OCI-LY7 (cell line): ENCODE measurements around the gene TRDN. TPM values are rescaled to one million over a fixed set of nuclear protein-coding genes. Genes with fewer than 3 reads are reported as not detected.

Experiments used
- BruUV-seq: library from RNA; stranded (reverse); fragments of 400-500 nt; replicated peaks from 2 replicates; lab custom pipeline; 2021; lab: Mats Ljungman, UMichigan
- CTCF ChIA-PET: fragments of 300-600 bp; sonication (Branson Sonifier 250); formaldehyde crosslinking; loops from one replicate; lab custom pipeline; 2022; ENCODE audit warnings: antibody characterized with exemption; ENCODE audit not compliant: unreplicated experiment; lab: Charles Lee
- POLR2A ChIA-PET: fragments of 300-600 bp; sonication (Branson Sonifier 250); formaldehyde crosslinking; loops from one replicate; lab custom pipeline; 2022; ENCODE audit warnings: antibody characterized with exemption; lab: Charles Lee
- DNase-seq: peaks from one replicate; pipeline ENCODE4 v3.0.0-alpha.2; 2015; ENCODE audit warnings: low spot score
- H2AFZ ChIP-seq: fragments of 200-600 bp; sonication (generic), shearing (Covaris generic); 2 replicates; pipeline ENCODE4 v1.6.1; 2014; ENCODE audit warnings: mild to moderate bottlenecking, antibody characterized with exemption, low read length, moderate library complexity
- H3K27ac ChIP-seq: fragments of 200-600 bp; sonication (generic); 2 replicates; pipeline ENCODE4 v1.5.1; 2014; ENCODE audit warnings: mixed run types, low read depth, mild to moderate bottlenecking, moderate library complexity, low read length, inconsistent platforms; ENCODE audit not compliant: poor library complexity, severe bottlenecking
- H3K36me3 ChIP-seq: fragments of 200-600 bp; sonication (generic); 2 replicates; pipeline ENCODE4 v1.6.1; 2014; ENCODE audit warnings: mild to moderate bottlenecking, antibody characterized with exemption, low read length, moderate library complexity, mixed read lengths; ENCODE audit not compliant: insufficient read depth
- H3K4me1 ChIP-seq: fragments of 200-600 bp; sonication (generic); 2 replicates; pipeline ENCODE4 v1.5.1; 2014; ENCODE audit warnings: mild to moderate bottlenecking, low read length; ENCODE audit not compliant: insufficient read depth, poor library complexity, severe bottlenecking
- H3K4me2 ChIP-seq: fragments of 200-600 bp; sonication (generic); 2 replicates; pipeline ENCODE4 v1.6.1; 2014; ENCODE audit warnings: mild to moderate bottlenecking, low read length
- H3K4me3 ChIP-seq: fragments of 200-600 bp; sonication (generic); 2 replicates; pipeline ENCODE4 v1.5.1; 2014; ENCODE audit warnings: mild to moderate bottlenecking, low read depth, low read length; ENCODE audit not compliant: poor library complexity, severe bottlenecking
- H3K79me2 ChIP-seq: fragments of 200-600 bp; sonication (generic); 2 replicates; pipeline ENCODE4 v1.6.1; 2016; ENCODE audit warnings: low read depth, mild to moderate bottlenecking, low read length, moderate library complexity, mixed read lengths; ENCODE audit not compliant: insufficient read depth
- H3K9me2 ChIP-seq: fragments of 200-600 bp; sonication (generic); 2 replicates; pipeline ENCODE4 v1.6.1; 2016; ENCODE audit warnings: mild to moderate bottlenecking, low read length, mixed read lengths; ENCODE audit not compliant: insufficient read depth
- H3K9me3 ChIP-seq: fragments of 200-600 bp; sonication (generic); 2 replicates; pipeline ENCODE4 v1.6.1; 2014; ENCODE audit warnings: mild to moderate bottlenecking, mixed run types, low read length, mixed read lengths
- H4K20me1 ChIP-seq: fragments of 200-600 bp; sonication (generic); 2 replicates; pipeline ENCODE4 v1.6.1; 2014; ENCODE audit warnings: mild to moderate bottlenecking, antibody characterized with exemption, low read length, moderate library complexity, mixed read lengths; ENCODE audit not compliant: insufficient read depth
- CTCF ChIP-seq: fragments of 200-600 bp; sonication (generic); conservative IDR thresholded peaks from 2 replicates; pipeline ENCODE4 v1.5.1; 2014; ENCODE audit warnings: mild to moderate bottlenecking, antibody characterized with exemption, low read length, moderate library complexity, mixed read lengths
- EZH2phosphoT487 ChIP-seq: fragments of 200-600 bp; sonication (generic); IDR thresholded peaks from 2 replicates; pipeline ENCODE4 v1.6.1; 2018; ENCODE audit warnings: low read depth, borderline replicate concordance, mild to moderate bottlenecking, mixed run types, antibody characterized with exemption, low read length, moderate library complexity, mixed read lengths
- intact Hi-C: fragments of 100-400 bp; cut with micrococcal nuclease; formaldehyde crosslinking; loops from one replicate; pipeline ENCODE4 v1.10.0; 2022; ENCODE audit not compliant: unreplicated experiment
- total RNA-seq, 2 experiments: library from RNA; depleted of rRNA in 1 of 2; stranded (reverse); fragments of >200 nt in 1 of 2; shearing (Covaris generic) in 1 of 2; gene quantifications; 2 replicates each; pipeline ENCODE4 v1.2.3, GENCODE V29; 2014 to 2022

TRDN gene
- total RNA-seq, 2 experiments from 2014 or later = not detected

- POLR2A ChIA-PET = no interaction called here
Measured at GRCh38 chr6:123393331-123393730, 243.4 kb downstream of the TRDN start.

DNA sequence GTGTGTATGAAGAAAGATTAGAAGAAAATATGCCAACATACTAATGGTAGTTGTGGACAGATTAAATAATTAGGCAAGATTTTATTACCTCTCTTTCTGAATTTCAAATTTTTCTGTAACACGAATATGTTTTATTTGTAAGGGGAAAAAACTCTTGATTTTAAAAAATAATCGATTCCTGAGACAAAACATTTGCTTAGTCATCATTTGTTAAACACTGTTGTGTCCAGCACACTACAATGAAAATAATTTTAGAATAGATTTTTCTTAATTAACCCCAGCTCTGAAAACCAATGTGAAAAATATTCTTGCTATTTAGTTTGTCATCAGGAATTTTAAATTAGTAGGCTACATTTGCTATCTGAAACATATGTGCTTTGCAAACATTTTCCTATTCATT, 253.0 kb downstream of the TRDN start:
- H3K9me3 ChIP-seq = no peaks in the 10 kb centered on the region
- no peak overlapping the region for H3K4me2 ChIP-seq
- no peaks in the 10 kb centered on the region for H3K4me1 ChIP-seq
- TF ChIP-seq EZH2phosphoT487 (no peak), CTCF (no peak)
- no TSS peak for BruUV-seq
- CTCF ChIA-PET = no interaction called here
- H3K4me3 ChIP-seq = no peak overlapping the region
- H3K27ac ChIP-seq = no peak overlapping the region
- intact Hi-C loops = no loop called here
- DNase-seq = no peak
- H4K20me1 ChIP-seq = no peaks in the 10 kb centered on the region
- H2AFZ ChIP-seq = no peak overlapping the region
- H3K79me2 ChIP-seq = no peaks in the 10 kb centered on the region
- H3K9me2 ChIP-seq = no peaks in the 10 kb centered on the region
- POLR2A ChIA-PET = no interaction called here
- no peaks in the 10 kb centered on the region for H3K36me3 ChIP-seq

More at GRCh38 chr6:123393331-123393730, 243.4 kb downstream of the TRDN start:
- Histone ChIP-seq H4K20me1 (no peaks in the 10 kb centered on the region), H3K9me3 (no peaks in the 10 kb centered on the region), H3K4me1 (no peaks in the 10 kb centered on the region), H3K27ac (no peak overlapping the region), H3K4me3 (no peak overlapping the region), H3K36me3 (no peaks in the 10 kb centered on the region), H3K79me2 (no peaks in the 10 kb centered on the region), H2AFZ (no peak overlapping the region), H3K4me2 (no peak overlapping the region), H3K9me2 (no peaks in the 10 kb centered on the region)
- BruUV-seq = no TSS peak
- peak; percentile 2 for DNase-seq
- CTCF ChIA-PET = no interaction called here
- intact Hi-C loops = no loop called here
- TF ChIP-seq CTCF (peak; percentile 71), EZH2phosphoT487 (no peak)

GRCh38 chr6:123380257-123380656, 256.5 kb downstream of the TRDN start:
- Histone ChIP-seq H3K27ac (no peak overlapping the region), H3K9me3 (no peaks in the 10 kb centered on the region), H3K79me2 (no peaks in the 10 kb centered on the region), H4K20me1 (no peaks in the 10 kb centered on the region), H3K4me1 (no peaks in the 10 kb centered on the region), H3K9me2 (no peaks in the 10 kb centered on the region), H3K4me2 (no peak overlapping the region), H3K36me3 (no peaks in the 10 kb centered on the region), H2AFZ (no peak overlapping the region), H3K4me3 (no peak overlapping the region)
- intact Hi-C loops = no loop called here
- peak; percentile 6 for DNase-seq
- no peak for TF ChIP-seq EZH2phosphoT487
- TF ChIP-seq CTCF = peak; percentile 35; the same call in 1 of the 2 replicates
- no TSS peak for BruUV-seq
- ChIA-PET CTCF (no interaction called here), POLR2A (interaction anchor here (0.7 kb wide), 2 partner anchors 12 to 285 kb away, joined by 3 read pairs; no protein-coding TSS in a partner anchor)
